Measurements from ENCODE around the gene DNTT. TPM values are rescaled to one million over a fixed set of nuclear protein-coding genes. Genes with fewer than 3 reads are reported as not detected.

DNTT gene
- total RNA-seq, result not detected

DNA sequence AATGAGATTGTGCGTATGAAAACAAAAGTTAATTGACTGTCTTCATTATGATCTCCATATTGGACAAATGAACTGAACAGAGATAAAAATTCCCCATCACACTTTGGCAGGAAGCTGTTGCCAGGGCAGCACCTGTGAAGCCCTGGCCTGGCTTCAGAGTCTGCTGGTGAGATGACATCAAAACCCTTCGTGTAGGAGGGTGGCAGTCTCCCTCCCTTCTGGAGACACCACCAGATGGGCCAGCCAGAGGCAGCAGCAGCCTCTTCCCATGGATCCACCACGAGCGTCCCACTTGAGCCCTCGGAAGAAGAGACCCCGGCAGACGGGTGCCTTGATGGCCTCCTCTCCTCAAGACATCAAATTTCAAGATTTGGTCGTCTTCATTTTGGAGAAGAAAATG lies at the start of gene DNTT:
Gene DNTT (plus strand): TSS at position 205 of the 400 bp plus-strand sequence. CDS start 64 bp downstream, at position 269.
- Histone ChIP-seq H3K4me1 (no peaks in the 10 kb centered on the region), H3K9me3 (no peaks in the 10 kb centered on the region), H3K27me3 (no peaks in the 10 kb centered on the region), H3K36me3 (no peaks in the 10 kb centered on the region), H3K4me3 (no peak within 1 kb of the TSS), H3K27ac (no peak within 1 kb of the TSS)
- no peak for DNase-seq
- TF ChIP-seq POLR2A (IDR thresholded peaks at IDR 0.05), result no peak
- no peak for TF ChIP-seq CTCF (IDR thresholded peaks at IDR 0.05)

GRCh38 chr10:96254976-96255375 lies 49.3 kb upstream of the DNTT start:
- Histone ChIP-seq H3K9me3 (no peaks in the 10 kb centered on the region), H3K4me1 (peaks cover 0 to 9% (median 4%) of the 10 kb centered on the region in 4 donors), H3K4me3 (no peak overlapping the region), H3K27me3 (no peaks in the 10 kb centered on the region), H3K36me3 (no peaks in the 10 kb centered on the region), H3K27ac (no peak overlapping the region)
- DNase-seq, result no peak
- TF ChIP-seq POLR2A (IDR thresholded peaks at IDR 0.05), result no peak
- TF ChIP-seq CTCF (IDR thresholded peaks at IDR 0.05), result no peak

DNA sequence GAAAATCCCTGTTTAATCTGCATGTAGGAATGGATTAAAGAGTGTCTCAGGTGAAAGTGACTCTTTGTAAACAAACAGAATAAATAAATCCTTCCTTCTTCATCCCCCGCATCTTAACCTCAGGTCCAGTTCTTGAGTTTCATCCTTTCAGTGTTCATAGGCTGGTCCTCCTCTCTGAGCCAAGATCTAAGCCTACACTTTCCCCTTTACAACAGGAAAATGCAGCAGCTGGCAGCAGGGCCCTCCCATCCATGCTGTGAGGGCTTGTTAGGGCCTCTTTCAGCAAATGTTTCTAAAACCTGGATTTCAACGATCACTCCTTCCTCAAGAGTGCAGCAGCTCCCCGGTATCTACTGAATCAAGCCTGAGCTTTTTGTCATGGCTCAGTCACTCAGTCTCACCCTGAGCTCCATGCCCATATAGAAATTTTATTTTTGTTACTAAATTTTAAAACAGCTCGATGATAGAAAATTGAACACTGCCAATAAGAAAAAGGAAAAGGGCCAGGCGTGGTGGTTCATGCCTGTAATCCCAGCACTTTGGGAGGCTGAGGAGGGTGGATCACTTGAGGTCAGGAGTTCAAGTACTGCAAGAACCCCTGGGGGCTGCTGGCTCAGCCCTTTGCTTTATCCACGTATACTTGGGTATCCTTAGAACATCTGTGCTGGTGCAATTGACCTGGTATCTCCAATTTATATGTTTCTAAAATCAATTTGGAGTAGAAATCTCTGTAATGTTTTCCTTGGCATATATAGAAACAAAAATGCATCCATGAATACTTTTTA lies 48.5 kb upstream of the DNTT start:
- TF ChIP-seq CTCF (IDR thresholded peaks at IDR 0.05) (no peak), POLR2A (IDR thresholded peaks at IDR 0.05) (no peak)
- Histone ChIP-seq H3K27ac (no peak overlapping the region), H3K36me3 (no peaks in the 10 kb centered on the region), H3K27me3 (no peaks in the 10 kb centered on the region), H3K4me3 (no peak overlapping the region), H3K9me3 (no peaks in the 10 kb centered on the region), H3K4me1 (peaks cover 0 to 10% (median 4%) of the 10 kb centered on the region in 4 donors)
- DNase-seq, result no peak

GRCh38 chr10:96257944-96258343 lies 46.3 kb upstream of the DNTT start:
- no peak for TF ChIP-seq CTCF (IDR thresholded peaks at IDR 0.05)
- no peak for TF ChIP-seq POLR2A (IDR thresholded peaks at IDR 0.05)
- no peak overlapping the region for H3K4me3 ChIP-seq
- no peaks in the 10 kb centered on the region for H3K36me3 ChIP-seq
- no peaks in the 10 kb centered on the region for H3K9me3 ChIP-seq
- DNase-seq, result no peak
- H3K27ac ChIP-seq, result peak overlapping the region in 1 of 4 donors; percentile 26
- peaks cover 0 to 23% (median 4%) of the 10 kb centered on the region in 4 donors for H3K4me1 ChIP-seq
- H3K27me3 ChIP-seq, result no peaks in the 10 kb centered on the region

DNA sequence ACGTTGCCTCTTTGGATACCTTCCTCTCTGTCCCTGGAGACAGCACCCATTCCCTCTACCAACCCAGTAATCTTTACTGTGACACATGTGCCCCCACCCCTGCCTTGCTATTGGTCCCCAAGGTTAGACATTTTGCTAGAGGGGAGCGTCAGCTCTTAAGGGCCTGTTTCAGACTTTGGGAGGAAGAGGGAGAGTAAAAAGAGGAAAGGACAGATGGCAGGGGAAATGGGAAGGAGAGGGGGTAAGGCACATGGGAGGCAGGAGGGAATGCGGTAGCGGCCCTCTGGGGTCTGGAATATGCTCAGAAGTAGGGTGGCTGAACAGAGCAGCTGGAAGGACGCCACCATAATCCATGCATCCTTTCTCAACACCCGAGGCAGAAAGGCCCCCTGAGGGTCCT lies 45.1 kb upstream of the DNTT start:
- peak overlapping the region in 1 of 4 donors; percentile 31 for H3K27ac ChIP-seq
- H3K9me3 ChIP-seq, result no peaks in the 10 kb centered on the region
- no peak for TF ChIP-seq POLR2A (IDR thresholded peaks at IDR 0.05)
- no peak for TF ChIP-seq CTCF (IDR thresholded peaks at IDR 0.05)
- H3K4me1 ChIP-seq, result peaks cover 0 to 33% (median 11%) of the 10 kb centered on the region in 4 donors
- H3K27me3 ChIP-seq, result no peaks in the 10 kb centered on the region
- no peak for DNase-seq
- H3K36me3 ChIP-seq, result no peaks in the 10 kb centered on the region
- H3K4me3 ChIP-seq, result no peak overlapping the region

Measured in Peyer's patch (tissue), 4 donors.